Activated CD4-positive, CD25-positive, alpha-beta regulatory T cell treated with anti-CD3 and anti-CD28 coated beads, Interleukin-2, amount 50 U/mL, for 72 hours (primary cell): ENCODE data around the gene PTMS.
"Not testable (repeated sequence)": the region's sequence is repeated elsewhere in the genome, so short reads cannot be mapped to it uniquely, and the experiment has no call there.

ENCODE experiments used
- DNase-seq: peaks from one replicate; pipeline ENCODE4 v3.0.0; 2021

The PTMS gene

GRCh38 chr12:6765634-6766581, at the start of gene PTMS:
Gene PTMS (plus strand): TSS chr12:6766363. CDS start chr12:6766706, 343 bp downstream.
- no peak for DNase-seq

GRCh38 chr12:6716874-6717437, 49.2 kb upstream of the PTMS start:
- DNase-seq = no peak

- no peak for DNase-seq
Measured at GRCh38 chr12:6722863-6723262, 43.3 kb upstream of the PTMS start.

- peak; percentile 93 for DNase-seq
Measured at GRCh38 chr12:6723607-6724408, 42.4 kb upstream of the PTMS start, which contains the start of gene COPS7A. Gene COPS7A (plus strand): TSS chr12:6724046. CDS start chr12:6724657, 611 bp downstream.

GRCh38 chr12:6724409-6724797, 41.8 kb upstream of the PTMS start:
- no peak for DNase-seq

- DNase-seq = no peak
Measured at GRCh38 chr12:6725350-6725749, 40.8 kb upstream of the PTMS start.

GRCh38 chr12:6729186-6729585, 37.0 kb upstream of the PTMS start:
- no peak for DNase-seq

- no peak for DNase-seq
Measured at GRCh38 chr12:6730169-6730568, 36.0 kb upstream of the PTMS start.

GRCh38 chr12:6734506-6735387, 31.4 kb upstream of the PTMS start:
- no peak for DNase-seq

- DNase-seq = no peak
Measured at GRCh38 chr12:6735448-6736191, 30.5 kb upstream of the PTMS start.

- no peak for DNase-seq
Measured at GRCh38 chr12:6736754-6737153, 29.4 kb upstream of the PTMS start.

- DNase-seq = not testable (repeated sequence)
Measured at GRCh38 chr12:6742080-6742479, 24.1 kb upstream of the PTMS start.

- no peak for DNase-seq
Measured at GRCh38 chr12:6742834-6743233, 23.3 kb upstream of the PTMS start.

- DNase-seq = not testable (repeated sequence)
Measured at GRCh38 chr12:6743300-6743699, 22.9 kb upstream of the PTMS start.

- no peak for DNase-seq
Measured at GRCh38 chr12:6745741-6746525, 20.2 kb upstream of the PTMS start.

- no peak for DNase-seq
Measured at GRCh38 chr12:6747216-6747615, 18.9 kb upstream of the PTMS start.

- no peak for DNase-seq
Measured at GRCh38 chr12:6748761-6749160, 17.4 kb upstream of the PTMS start.

GRCh38 chr12:6750506-6750905, 15.7 kb upstream of the PTMS start:
- DNase-seq = no peak

GRCh38 chr12:6751767-6752166, 14.4 kb upstream of the PTMS start:
- DNase-seq = no peak

- no peak for DNase-seq
Measured at GRCh38 chr12:6752167-6752920, 13.8 kb upstream of the PTMS start.
